GM12873 (cell line): ENCODE measurements around the gene PNISR.

Experiments
- TF ChIP-seq, protein P1 (sequence below): IDR thresholded peaks from 2 replicates; pipeline ENCODE4 v1.5.1; 2012; ENCODE audit warnings: low read depth, mild to moderate bottlenecking, moderate library complexity, low read length, control low read depth; ENCODE audit not compliant: insufficient read depth; ENCODE audit errors: missing control alignments

Gene PNISR

DNA sequence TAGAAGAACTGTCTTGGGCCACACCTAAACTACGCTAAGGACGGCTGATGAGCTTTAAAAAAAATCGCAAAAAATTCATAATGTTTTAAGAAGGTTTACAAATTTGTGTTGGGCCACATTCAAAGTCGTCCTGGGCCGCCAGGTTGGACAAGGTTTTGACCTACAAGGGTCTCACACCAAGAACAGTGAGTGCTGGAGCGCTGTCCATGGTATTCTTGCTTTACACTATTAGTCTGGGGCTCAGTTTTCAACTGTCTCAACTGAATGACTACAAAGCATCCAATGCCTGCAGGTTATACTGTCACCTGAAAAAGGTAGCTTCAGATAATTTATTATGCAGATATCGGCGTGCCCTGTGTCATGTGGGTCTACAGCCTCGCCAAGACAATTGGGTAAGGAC, 72.0 kb downstream of the PNISR start:
- TF ChIP-seq, protein P1, sequence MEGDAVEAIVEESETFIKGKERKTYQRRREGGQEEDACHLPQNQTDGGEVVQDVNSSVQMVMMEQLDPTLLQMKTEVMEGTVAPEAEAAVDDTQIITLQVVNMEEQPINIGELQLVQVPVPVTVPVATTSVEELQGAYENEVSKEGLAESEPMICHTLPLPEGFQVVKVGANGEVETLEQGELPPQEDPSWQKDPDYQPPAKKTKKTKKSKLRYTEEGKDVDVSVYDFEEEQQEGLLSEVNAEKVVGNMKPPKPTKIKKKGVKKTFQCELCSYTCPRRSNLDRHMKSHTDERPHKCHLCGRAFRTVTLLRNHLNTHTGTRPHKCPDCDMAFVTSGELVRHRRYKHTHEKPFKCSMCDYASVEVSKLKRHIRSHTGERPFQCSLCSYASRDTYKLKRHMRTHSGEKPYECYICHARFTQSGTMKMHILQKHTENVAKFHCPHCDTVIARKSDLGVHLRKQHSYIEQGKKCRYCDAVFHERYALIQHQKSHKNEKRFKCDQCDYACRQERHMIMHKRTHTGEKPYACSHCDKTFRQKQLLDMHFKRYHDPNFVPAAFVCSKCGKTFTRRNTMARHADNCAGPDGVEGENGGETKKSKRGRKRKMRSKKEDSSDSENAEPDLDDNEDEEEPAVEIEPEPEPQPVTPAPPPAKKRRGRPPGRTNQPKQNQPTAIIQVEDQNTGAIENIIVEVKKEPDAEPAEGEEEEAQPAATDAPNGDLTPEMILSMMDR = no peak

DNA sequence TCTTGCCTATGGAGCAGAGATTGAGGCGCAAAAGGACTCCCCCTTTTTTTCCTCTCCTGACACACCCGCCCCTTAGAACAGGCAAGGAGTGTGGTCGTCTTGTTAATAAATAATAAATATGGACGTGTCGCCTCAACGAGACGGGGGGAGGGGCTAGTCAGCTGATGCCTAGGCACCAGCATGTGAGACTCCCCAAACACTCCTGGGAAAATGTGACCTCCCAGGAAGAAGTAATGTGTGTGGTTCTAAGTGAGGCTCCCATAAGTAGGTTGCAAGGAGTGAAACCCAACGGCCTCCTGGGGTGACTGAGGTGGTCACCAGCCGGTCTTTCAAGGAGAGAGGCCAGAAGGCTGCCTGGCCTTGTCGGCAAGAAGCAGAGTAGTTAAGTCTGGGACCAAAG, 74.5 kb downstream of the PNISR start:
- TF ChIP-seq, protein P1 = no peak

DNA sequence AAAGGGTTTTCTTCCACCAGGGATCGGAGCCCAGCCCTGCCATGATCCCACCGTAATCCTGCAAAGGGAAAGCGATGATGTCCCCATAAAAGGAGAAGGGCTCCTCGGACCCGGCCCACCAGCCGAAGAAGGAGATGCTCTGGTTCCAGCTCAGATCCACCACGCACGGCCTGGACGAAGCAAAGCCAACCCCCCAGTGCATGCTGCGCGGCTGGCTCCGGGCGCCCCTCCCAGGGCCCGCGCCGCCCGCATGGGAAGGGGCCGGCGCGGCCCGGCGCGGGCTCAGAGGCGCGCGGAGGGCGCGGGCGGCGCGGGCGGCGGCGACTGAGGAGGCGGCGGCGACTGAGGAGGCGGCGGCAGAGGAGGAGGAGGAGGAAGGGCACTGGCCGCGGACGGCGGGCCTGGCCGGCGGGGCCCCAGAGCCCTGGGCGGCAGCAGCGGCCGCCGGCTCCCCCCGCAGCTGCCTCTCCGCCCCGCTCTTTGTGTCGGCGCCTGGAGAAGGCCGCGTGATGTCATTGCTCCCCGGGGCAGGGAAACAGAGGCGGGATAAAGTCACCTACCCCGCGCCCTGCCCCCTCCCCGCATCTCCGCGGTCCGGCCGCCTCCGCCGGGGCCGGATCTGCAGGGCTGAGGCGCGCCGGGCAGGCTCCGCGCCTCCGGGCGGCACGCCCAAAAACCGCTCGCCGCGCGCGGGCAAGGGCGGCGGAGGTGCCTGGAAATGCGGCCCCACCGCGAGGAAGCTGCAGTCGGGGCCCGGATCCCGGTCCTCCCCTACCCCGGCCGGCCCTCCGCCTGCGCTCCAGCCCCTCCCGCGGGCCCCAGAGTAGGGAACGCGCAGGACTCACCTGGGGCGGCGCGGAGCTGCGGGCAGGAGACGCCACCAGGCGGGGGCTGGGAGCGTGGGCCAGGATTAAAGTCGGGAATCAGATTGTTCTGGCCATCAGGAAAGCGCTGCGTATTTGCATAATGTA, 75.7 kb downstream of the PNISR start, which contains the start of gene FAXC:
Gene FAXC (minus strand): TSS at position 504 of the 971 bp plus-strand sequence. CDS start 302 bp downstream, at position 202.
- TF ChIP-seq, protein P1 = no peak

DNA sequence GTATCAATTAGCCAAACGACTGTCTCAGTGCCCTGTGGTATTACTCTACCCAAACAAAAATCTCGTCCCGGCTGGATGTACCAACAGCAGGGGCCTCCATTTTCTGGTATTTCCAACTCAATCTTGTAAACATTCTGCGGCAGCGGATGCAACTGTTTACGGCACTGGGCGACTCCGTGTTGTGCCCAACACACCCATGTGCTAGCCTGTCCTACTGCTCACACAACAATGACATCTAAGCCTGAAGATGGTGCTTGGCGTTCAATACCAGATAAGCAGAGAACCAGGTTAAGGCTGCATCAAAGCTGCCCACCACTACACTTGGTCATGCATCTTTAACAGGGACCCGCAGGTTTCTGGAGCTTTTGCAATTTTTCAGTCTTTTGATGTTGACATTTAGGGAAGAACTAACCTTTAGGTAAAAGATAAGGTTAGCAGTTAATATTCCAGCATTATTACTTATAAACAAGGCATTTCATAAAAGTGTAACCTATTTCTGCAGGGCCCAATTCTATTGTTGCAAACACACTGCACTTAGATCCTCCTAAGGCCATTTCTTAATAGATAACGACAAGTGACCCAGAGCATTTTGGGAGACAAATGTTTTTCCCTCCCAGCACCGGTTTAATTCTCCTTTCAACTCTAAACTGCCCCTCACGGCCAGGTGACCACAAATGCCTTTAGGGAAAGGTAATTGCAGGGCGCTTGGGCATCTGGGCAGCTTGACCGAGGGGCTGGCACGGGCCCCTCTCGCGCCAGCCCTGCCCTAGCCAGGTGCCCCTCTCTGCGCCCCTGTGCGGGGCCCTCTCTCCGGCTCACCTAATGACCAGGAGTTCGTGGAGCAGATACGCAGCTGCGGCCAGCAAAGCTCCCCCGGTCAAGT, 76.6 kb downstream of the PNISR start:
- TF ChIP-seq, protein P1 = no peak
